Measurements from ENCODE around the gene ZNF558. TPM values are rescaled to one million over a fixed set of nuclear protein-coding genes. Genes with fewer than 3 reads are reported as not detected.
"Not testable (repeated sequence)": the region's sequence is repeated elsewhere in the genome, so short reads cannot be mapped to it uniquely, and the experiment has no call there.

ZNF558 gene
- total RNA-seq, 1 experiment from 2014 or later, result 16.2 TPM

- no peaks in the 10 kb centered on the region; the same call in 1 of the 2 replicates for H3K9me3 ChIP-seq (replicated peaks)
- no peaks in the 10 kb centered on the region for H3K4me1 ChIP-seq (replicated peaks)
- peak overlapping the region; percentile 75 for H3K4me3 ChIP-seq
- peak overlapping the region; percentile 85 for H3K27ac ChIP-seq
- 0 out of 2 replicates have a peak, but pooled peaks cover 6% of the 10 kb centered on the region for H3K36me3 ChIP-seq
- DNase-seq (ENCODE audit: low read depth in 1 of 2, low spot score in 2 of 2), result no peak
- no peaks in the 10 kb centered on the region for H3K27me3 ChIP-seq (replicated peaks)
Observed at GRCh38 chr19:8831373-8831772, 731 bp downstream of the ZNF558 start.

GRCh38 chr19:8827277-8827676, 4.8 kb downstream of the ZNF558 start:
- DNase-seq (ENCODE audit: low read depth in 1 of 2, low spot score in 2 of 2), result no peak
- H3K36me3 ChIP-seq, result peaks cover 18% of the 10 kb centered on the region
- no peaks in the 10 kb centered on the region for H3K9me3 ChIP-seq (replicated peaks)
- H3K27ac ChIP-seq, result no peak overlapping the region
- no peaks in the 10 kb centered on the region for H3K27me3 ChIP-seq (replicated peaks)
- H3K4me1 ChIP-seq (replicated peaks), result no peaks in the 10 kb centered on the region
- no peak overlapping the region for H3K4me3 ChIP-seq

GRCh38 chr19:8826371-8826770, 5.7 kb downstream of the ZNF558 start:
- no peak for DNase-seq (ENCODE audit: low read depth in 1 of 2, low spot score in 2 of 2)
- Histone ChIP-seq H3K36me3 (peaks cover 18% of the 10 kb centered on the region), H3K27me3 (replicated peaks) (no peaks in the 10 kb centered on the region)

GRCh38 chr19:8821748-8822241, 10.3 kb downstream of the ZNF558 start:
- no peaks in the 10 kb centered on the region for H3K27me3 ChIP-seq (replicated peaks)
- H3K27ac ChIP-seq, result no peak overlapping the region
- no peaks in the 10 kb centered on the region for H3K9me3 ChIP-seq (replicated peaks)
- H3K4me1 ChIP-seq (replicated peaks), result no peaks in the 10 kb centered on the region
- DNase-seq (ENCODE audit: low read depth in 1 of 2, low spot score in 2 of 2), result no peak
- peaks cover 42% of the 10 kb centered on the region for H3K36me3 ChIP-seq
- no peak overlapping the region for H3K4me3 ChIP-seq

More at GRCh38 chr19:8826371-8826770, 5.7 kb downstream of the ZNF558 start:
- Histone ChIP-seq H3K9me3 (replicated peaks) (no peaks in the 10 kb centered on the region), H3K4me3 (no peak overlapping the region), H3K27ac (no peak overlapping the region), H3K4me1 (replicated peaks) (no peaks in the 10 kb centered on the region)

DNA sequence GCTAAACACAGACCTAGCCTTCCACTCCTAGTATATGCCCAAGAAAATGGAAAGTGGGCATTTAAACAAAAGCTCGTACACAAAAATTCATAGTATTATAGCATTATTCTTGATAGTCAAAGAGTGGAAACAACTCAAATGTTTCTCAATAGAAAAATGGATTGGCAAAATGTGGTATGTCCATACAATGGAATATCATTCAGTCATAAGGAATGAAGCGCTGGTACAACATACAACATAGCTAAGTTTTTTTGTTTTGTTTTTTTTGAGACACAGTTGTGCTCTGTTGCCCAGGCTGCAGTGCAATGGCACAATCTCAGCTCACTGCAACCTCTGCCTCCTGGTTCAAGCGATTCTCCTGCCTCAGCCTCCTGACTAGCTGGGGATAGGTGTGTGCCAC, 11.9 kb downstream of the ZNF558 start:
- Histone ChIP-seq H3K9me3 (replicated peaks) (no peaks in the 10 kb centered on the region; the same call in 1 of the 2 replicates), H3K4me1 (replicated peaks) (no peaks in the 10 kb centered on the region), H3K27me3 (replicated peaks) (no peaks in the 10 kb centered on the region), H3K4me3 (no peak overlapping the region), H3K36me3 (peaks cover 48% of the 10 kb centered on the region), H3K27ac (no peak overlapping the region)
- DNase-seq (ENCODE audit: low read depth in 1 of 2, low spot score in 2 of 2), result no peak

GRCh38 chr19:8815780-8816179, 16.3 kb downstream of the ZNF558 start:
- H3K9me3 ChIP-seq (replicated peaks), result peaks cover 20% of the 10 kb centered on the region
- no peaks in the 10 kb centered on the region for H3K4me1 ChIP-seq (replicated peaks)
- H3K36me3 ChIP-seq, result peaks cover 63% of the 10 kb centered on the region
- H3K27me3 ChIP-seq (replicated peaks), result no peaks in the 10 kb centered on the region
- no peak overlapping the region for H3K27ac ChIP-seq
- no peak overlapping the region for H3K4me3 ChIP-seq
- no peak for DNase-seq (ENCODE audit: low read depth in 1 of 2, low spot score in 2 of 2)

- no peaks in the 10 kb centered on the region for H3K27me3 ChIP-seq (replicated peaks)
- no peak for DNase-seq (ENCODE audit: low read depth in 1 of 2, low spot score in 2 of 2)
- H3K27ac ChIP-seq, result no peak overlapping the region
- H3K4me3 ChIP-seq, result no peak overlapping the region
- peaks cover 28% of the 10 kb centered on the region for H3K9me3 ChIP-seq (replicated peaks)
- no peaks in the 10 kb centered on the region for H3K4me1 ChIP-seq (replicated peaks)
- peaks cover 62% of the 10 kb centered on the region for H3K36me3 ChIP-seq
Observed at GRCh38 chr19:8814176-8814575, 17.9 kb downstream of the ZNF558 start.

DNA sequence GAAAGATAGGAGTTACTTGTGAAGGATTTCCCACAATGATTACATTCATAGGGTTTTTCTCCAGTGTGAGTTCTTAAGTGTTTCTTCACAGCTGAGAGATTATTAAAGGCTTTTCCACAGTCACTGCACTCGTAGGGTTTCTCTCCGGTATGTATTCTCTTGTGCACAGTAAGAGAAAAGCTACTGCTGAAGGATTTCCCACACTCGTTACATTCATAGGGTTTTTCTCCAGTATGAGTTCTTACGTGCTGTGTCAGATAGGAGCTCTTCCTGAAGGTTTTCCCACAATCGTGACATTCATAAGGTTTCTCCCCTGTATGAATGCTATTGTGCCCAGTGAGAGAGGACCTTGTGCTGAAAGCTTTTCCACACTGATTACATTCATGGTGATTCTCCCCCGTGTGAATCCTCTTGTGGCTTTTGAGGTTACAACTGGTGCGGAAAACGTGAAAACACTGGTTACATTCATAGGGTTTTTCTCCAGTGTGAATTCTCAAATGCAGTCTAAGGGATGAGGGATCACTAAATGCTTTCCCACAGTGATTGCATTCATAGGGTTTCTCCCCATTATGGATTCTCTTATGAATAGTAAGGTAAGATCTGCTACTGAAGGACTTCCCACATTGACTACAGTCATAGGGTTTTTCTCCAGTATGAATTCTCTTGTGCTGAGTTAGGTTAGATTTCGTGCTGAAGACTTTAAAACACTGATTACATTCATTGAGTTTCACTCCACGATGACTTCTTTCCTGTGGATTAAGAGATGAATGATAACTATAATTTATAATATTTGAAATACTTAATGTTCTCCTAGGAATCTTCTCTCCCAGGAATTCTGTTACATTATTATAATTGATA, 20.6 kb downstream of the ZNF558 start:
- H3K4me3 ChIP-seq, result no peak overlapping the region
- H3K27ac ChIP-seq, result no peak overlapping the region
- no peak for DNase-seq (ENCODE audit: low read depth in 1 of 2, low spot score in 2 of 2)
- no peaks in the 10 kb centered on the region for H3K4me1 ChIP-seq (replicated peaks)
- peaks cover 41% of the 10 kb centered on the region for H3K9me3 ChIP-seq (replicated peaks)
- no peaks in the 10 kb centered on the region for H3K27me3 ChIP-seq (replicated peaks)
- peaks cover 72% of the 10 kb centered on the region for H3K36me3 ChIP-seq

DNA sequence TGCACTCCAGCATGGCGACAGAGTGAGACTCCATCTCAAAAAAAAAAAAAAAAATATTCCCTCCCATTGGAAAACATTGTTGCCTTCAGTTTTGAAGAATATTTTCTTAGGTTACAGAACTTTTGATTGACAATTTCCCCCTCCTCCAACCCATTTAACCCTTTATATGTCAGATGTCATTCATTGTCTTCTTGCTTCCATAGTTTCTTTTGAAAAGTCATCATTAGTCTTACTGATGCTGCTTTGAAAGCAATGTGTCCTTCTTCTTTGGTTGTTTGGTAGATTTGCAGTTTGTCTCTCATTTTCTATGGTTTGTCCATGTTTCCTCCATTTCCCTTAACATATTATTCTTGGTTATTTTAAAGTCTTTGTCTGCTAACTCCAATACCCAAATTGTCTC, 25.4 kb downstream of the ZNF558 start:
- peaks cover 41% of the 10 kb centered on the region for H3K9me3 ChIP-seq (replicated peaks)
- H3K27me3 ChIP-seq (replicated peaks), result no peaks in the 10 kb centered on the region
- no peaks in the 10 kb centered on the region for H3K4me1 ChIP-seq (replicated peaks)
- H3K36me3 ChIP-seq, result peaks cover 47% of the 10 kb centered on the region
- H3K27ac ChIP-seq, result no peak overlapping the region
- DNase-seq (ENCODE audit: low read depth in 1 of 2, low spot score in 2 of 2), result no peak
- no peak overlapping the region for H3K4me3 ChIP-seq

GRCh38 chr19:8794823-8795222, 37.3 kb downstream of the ZNF558 start:
- no peaks in the 10 kb centered on the region for H3K4me1 ChIP-seq (replicated peaks)
- no peak for DNase-seq (ENCODE audit: low read depth in 1 of 2, low spot score in 2 of 2)
- no peaks in the 10 kb centered on the region for H3K27me3 ChIP-seq (replicated peaks)
- no peaks in the 10 kb centered on the region for H3K36me3 ChIP-seq
- H3K9me3 ChIP-seq (replicated peaks), result 0 out of 2 replicates have a peak, but pooled peaks cover 7% of the 10 kb centered on the region
- H3K27ac ChIP-seq, result no peak overlapping the region
- H3K4me3 ChIP-seq, result no peak overlapping the region

- not testable (repeated sequence) for H3K4me1 ChIP-seq (replicated peaks); H3K27ac ChIP-seq; DNase-seq (ENCODE audit: low read depth in 1 of 2, low spot score in 2 of 2); H3K27me3 ChIP-seq (replicated peaks); H3K36me3 ChIP-seq; H3K4me3 ChIP-seq; H3K9me3 ChIP-seq (replicated peaks)
Observed at GRCh38 chr19:8773587-8773986, 58.5 kb downstream of the ZNF558 start.

- H3K4me3 ChIP-seq; DNase-seq (ENCODE audit: low read depth in 1 of 2, low spot score in 2 of 2); H3K4me1 ChIP-seq (replicated peaks); H3K27ac ChIP-seq; H3K36me3 ChIP-seq; H3K9me3 ChIP-seq (replicated peaks); H3K27me3 ChIP-seq (replicated peaks): not testable (repeated sequence)
Observed at GRCh38 chr19:8769265-8769664, 62.8 kb downstream of the ZNF558 start.

DNA sequence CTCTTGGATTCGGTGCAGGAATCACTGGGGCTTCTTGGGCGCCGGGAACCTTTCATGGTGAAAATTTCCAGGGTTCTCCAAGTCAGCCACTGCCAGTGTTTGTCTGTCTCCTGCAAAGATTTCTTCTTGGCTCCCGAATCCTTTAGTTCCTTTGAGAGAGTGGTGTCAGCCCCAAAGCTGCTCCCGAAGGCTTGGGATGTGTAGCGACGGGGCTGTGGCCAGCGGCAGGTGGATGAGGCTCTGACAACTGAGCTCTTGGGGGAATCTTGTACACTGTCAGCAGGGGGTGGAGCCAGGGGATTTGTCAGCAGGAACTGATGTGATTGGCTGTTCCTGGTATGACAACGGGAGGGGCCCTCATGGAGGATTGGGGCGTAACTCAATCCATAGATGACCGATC, 64.8 kb downstream of the ZNF558 start:
- DNase-seq (ENCODE audit: low read depth in 1 of 2, low spot score in 2 of 2); H3K4me1 ChIP-seq (replicated peaks); H3K4me3 ChIP-seq; H3K27me3 ChIP-seq (replicated peaks); H3K27ac ChIP-seq; H3K9me3 ChIP-seq (replicated peaks); H3K36me3 ChIP-seq: not testable (repeated sequence)
